Stimulated activated CD8-positive, alpha-beta memory T cell treated with anti-CD3 and anti-CD28 coated beads, Interleukin-12 subunit alpha, Interleukin-12 subunit beta, amount 100 ng/mL, for 4 hours (primary cell): ENCODE measurements around the gene PAGE1.
"Not testable (repeated sequence)": the region's sequence is repeated elsewhere in the genome, so short reads cannot be mapped to it uniquely, and the experiment has no call there.

ENCODE experiments used
- DNase-seq: peaks from one replicate; pipeline ENCODE4 v3.0.0-alpha.2; 2020; ENCODE audit warnings: low read depth

Gene PAGE1

GRCh38 chrX:49695276-49696180 is at the start of gene PAGE1:
TSS of gene PAGE1 (minus strand) at chrX:49695984. CDS start at chrX:49694770, 1,214 bp downstream.
- DNase-seq: no peak

GRCh38 chrX:49741501-49741900 is 45.7 kb upstream of the PAGE1 start:
- DNase-seq: not testable (repeated sequence)

GRCh38 chrX:49727847-49728246 is 32.1 kb upstream of the PAGE1 start:
- no peak for DNase-seq

- no peak for DNase-seq
Measured at GRCh38 chrX:49726966-49727365, 31.2 kb upstream of the PAGE1 start.

- no peak for DNase-seq
Measured at GRCh38 chrX:49725923-49726904, 30.4 kb upstream of the PAGE1 start.

- DNase-seq: no peak
Measured at GRCh38 chrX:49725401-49725800, 29.6 kb upstream of the PAGE1 start.

- not testable (repeated sequence) for DNase-seq
Measured at GRCh38 chrX:49720106-49720505, 24.3 kb upstream of the PAGE1 start.

GRCh38 chrX:49712577-49712976 is 16.8 kb upstream of the PAGE1 start:
- DNase-seq: no peak

- DNase-seq: no peak
Measured at GRCh38 chrX:49710744-49711319, 15.0 kb upstream of the PAGE1 start.

GRCh38 chrX:49704691-49705404 is 9.1 kb upstream of the PAGE1 start:
- no peak for DNase-seq

- DNase-seq: no peak
Measured at GRCh38 chrX:49701933-49702332, 6.1 kb upstream of the PAGE1 start.

- DNase-seq: no peak
Measured at GRCh38 chrX:49701323-49701722, 5.5 kb upstream of the PAGE1 start.

GRCh38 chrX:49675075-49675719 is 20.6 kb downstream of the PAGE1 start:
- no peak for DNase-seq

- no peak for DNase-seq
Measured at GRCh38 chrX:49673394-49673793, 22.4 kb downstream of the PAGE1 start.

- DNase-seq: no peak
Measured at GRCh38 chrX:49664824-49665223, 31.0 kb downstream of the PAGE1 start.

GRCh38 chrX:49661881-49662280 is 33.9 kb downstream of the PAGE1 start:
- DNase-seq: no peak

- no peak for DNase-seq
Measured at GRCh38 chrX:49659771-49660170, 36.0 kb downstream of the PAGE1 start.

GRCh38 chrX:49656533-49656932 is 39.3 kb downstream of the PAGE1 start:
- no peak for DNase-seq

GRCh38 chrX:49644991-49645637 is 50.7 kb downstream of the PAGE1 start:
- DNase-seq: no peak
